ENCODE measurements around the gene DNASE1L1. TPM values are rescaled to one million over a fixed set of nuclear protein-coding genes. Genes with fewer than 3 reads are reported as not detected.
A peak's percentile ranks its signal among the peaks of the same experiment; 100 is the strongest.

Gene DNASE1L1
- total RNA-seq, 1 experiment from 2014 or later, result 8.3 TPM

GRCh38 chrX:154373340-154374306 lies 35.4 kb downstream of the DNASE1L1 start:
- BruUV-seq (replicated peaks), result no TSS peak
- ChIA-PET POLR2A (ENCODE audit: low non-redundant PET) (no interaction called here), CTCF (interaction anchor here (0.6 to 1.3 kb wide), 6 partner anchors 10 to 446 kb away, joined by 3 to 8 read pairs (median 4); no protein-coding TSS in a partner anchor)
- peak; percentile 81 for DNase-seq (ENCODE audit: low spot score)
- H3K4me3 ChIP-seq (ENCODE audit: low read depth, low read length, poor library complexity, severe bottlenecking), result peak overlapping the region; percentile 46
- intact Hi-C loops (cut with micrococcal nuclease; ENCODE audit: unreplicated experiment), result no loop called here
- peaks cover 16% of the 10 kb centered on the region for H3K4me1 ChIP-seq (ENCODE audit: insufficient read depth, low read length, poor library complexity, severe bottlenecking)
- no peaks in the 10 kb centered on the region for H3K36me3 ChIP-seq (ENCODE audit: insufficient read depth, low read length, poor library complexity, severe bottlenecking)
- H3K27ac ChIP-seq (ENCODE audit: low read depth, low read length, poor library complexity, severe bottlenecking), result peak overlapping the region; percentile 76
- no peak for TF ChIP-seq EZH2 (IDR thresholded peaks at IDR 0.05; ENCODE audit: borderline replicate concordance, low read depth, low read length, poor library complexity, severe bottlenecking)
- TF ChIP-seq CTCF (conservative IDR thresholded peaks at IDR 0.05; ENCODE audit: low read depth, low read length), result peak; percentile 75
- H3K9me3 ChIP-seq (ENCODE audit: low read depth, low read length, poor library complexity, severe bottlenecking), result no peaks in the 10 kb centered on the region
- no peaks in the 10 kb centered on the region for H3K27me3 ChIP-seq (replicated peaks; ENCODE audit: insufficient read depth, low read depth, low read length, poor library complexity)

- no peaks in the 10 kb centered on the region for H3K9me3 ChIP-seq (ENCODE audit: low read depth, low read length, poor library complexity, severe bottlenecking)
- intact Hi-C loops (cut with micrococcal nuclease; ENCODE audit: unreplicated experiment), result loop anchor here (1.0 kb wide), 1 partner anchor 163 kb away; no protein-coding TSS in a partner anchor
- BruUV-seq (replicated peaks), result no TSS peak
- POLR2A ChIA-PET (ENCODE audit: low non-redundant PET), result no interaction called here
- peaks cover 6% of the 10 kb centered on the region for H3K36me3 ChIP-seq (ENCODE audit: insufficient read depth, low read length, poor library complexity, severe bottlenecking)
- no peak for TF ChIP-seq EZH2 (IDR thresholded peaks at IDR 0.05; ENCODE audit: borderline replicate concordance, low read depth, low read length, poor library complexity, severe bottlenecking)
- TF ChIP-seq CTCF (conservative IDR thresholded peaks at IDR 0.05; ENCODE audit: low read depth, low read length), result no peak
- peaks cover 21% of the 10 kb centered on the region for H3K4me1 ChIP-seq (ENCODE audit: insufficient read depth, low read length, poor library complexity, severe bottlenecking)
- no peaks in the 10 kb centered on the region for H3K27me3 ChIP-seq (replicated peaks; ENCODE audit: insufficient read depth, low read depth, low read length, poor library complexity)
- H3K4me3 ChIP-seq (ENCODE audit: low read depth, low read length, poor library complexity, severe bottlenecking), result no peak overlapping the region
- no peak overlapping the region for H3K27ac ChIP-seq (ENCODE audit: low read depth, low read length, poor library complexity, severe bottlenecking)
- no peak for DNase-seq (ENCODE audit: low spot score)
- CTCF ChIA-PET, result interaction anchor here (1.1 to 1.3 kb wide), 2 partner anchors 11 to 155 kb away, joined by 4 read pairs; no protein-coding TSS in a partner anchor
Observed at GRCh38 chrX:154372612-154373022, 36.4 kb downstream of the DNASE1L1 start.

- Histone ChIP-seq H3K9me3 (ENCODE audit: low read depth, low read length, poor library complexity, severe bottlenecking) (no peaks in the 10 kb centered on the region), H3K4me1 (ENCODE audit: insufficient read depth, low read length, poor library complexity, severe bottlenecking) (peaks cover 21% of the 10 kb centered on the region), H3K27ac (ENCODE audit: low read depth, low read length, poor library complexity, severe bottlenecking) (peak overlapping the region; percentile 71), H3K4me3 (ENCODE audit: low read depth, low read length, poor library complexity, severe bottlenecking) (peak overlapping the region; percentile 81), H3K36me3 (ENCODE audit: insufficient read depth, low read length, poor library complexity, severe bottlenecking) (peaks cover 14% of the 10 kb centered on the region), H3K27me3 (replicated peaks; ENCODE audit: insufficient read depth, low read depth, low read length, poor library complexity) (no peaks in the 10 kb centered on the region)
- ChIA-PET POLR2A (ENCODE audit: low non-redundant PET) (no interaction called here), CTCF (no interaction called here)
- no peak for DNase-seq (ENCODE audit: low spot score)
- TF ChIP-seq CTCF (conservative IDR thresholded peaks at IDR 0.05; ENCODE audit: low read depth, low read length) (no peak), EZH2 (IDR thresholded peaks at IDR 0.05; ENCODE audit: borderline replicate concordance, low read depth, low read length, poor library complexity, severe bottlenecking) (no peak)
- no TSS peak for BruUV-seq (replicated peaks)
- intact Hi-C loops (cut with micrococcal nuclease; ENCODE audit: unreplicated experiment), result loop anchor here (1.0 kb wide), 1 partner anchor 163 kb away; no protein-coding TSS in a partner anchor
Observed at GRCh38 chrX:154371789-154372300, 37.2 kb downstream of the DNASE1L1 start.

Measured in A673 (cell line).